Omental fat pad (tissue), 4 donors: ENCODE measurements around the gene KNDC1. TPM values are rescaled to one million over a fixed set of nuclear protein-coding genes. Genes with fewer than 3 reads are reported as not detected.

Source experiments
- ATAC-seq: fragments of 150-250 bp; one replicate; pipeline ENCODE4 v1.9.1; 2016; ENCODE audit warnings: mild to moderate bottlenecking, moderate library complexity; ENCODE audit not compliant: low FRiP score
- DNase-seq: peaks from one replicate; pipeline ENCODE4 v3.0.0-alpha.2; 2019; ENCODE audit warnings: low spot score
- total RNA-seq, 4 donors: library from RNA; depleted of rRNA; stranded (reverse); fragments of >200 nt; gene quantifications; one replicate each; pipeline ENCODE4 v1.1.0, GENCODE V29; 2016
- TF ChIP-seq, protein P1 (sequence below), 3 donors: fragments of 450-650 bp; IDR thresholded peaks; one replicate each; pipeline ENCODE4 v1.5.1; 2016 to 2017; ENCODE audit warnings: antibody characterized with exemption in 3 of 3, mild to moderate bottlenecking in 3 of 3, moderate library complexity in 2 of 3

Gene KNDC1
- total RNA-seq, 4 donors from 2014 or later: 0.16 to 7.7 (median 1.7) TPM

DNA sequence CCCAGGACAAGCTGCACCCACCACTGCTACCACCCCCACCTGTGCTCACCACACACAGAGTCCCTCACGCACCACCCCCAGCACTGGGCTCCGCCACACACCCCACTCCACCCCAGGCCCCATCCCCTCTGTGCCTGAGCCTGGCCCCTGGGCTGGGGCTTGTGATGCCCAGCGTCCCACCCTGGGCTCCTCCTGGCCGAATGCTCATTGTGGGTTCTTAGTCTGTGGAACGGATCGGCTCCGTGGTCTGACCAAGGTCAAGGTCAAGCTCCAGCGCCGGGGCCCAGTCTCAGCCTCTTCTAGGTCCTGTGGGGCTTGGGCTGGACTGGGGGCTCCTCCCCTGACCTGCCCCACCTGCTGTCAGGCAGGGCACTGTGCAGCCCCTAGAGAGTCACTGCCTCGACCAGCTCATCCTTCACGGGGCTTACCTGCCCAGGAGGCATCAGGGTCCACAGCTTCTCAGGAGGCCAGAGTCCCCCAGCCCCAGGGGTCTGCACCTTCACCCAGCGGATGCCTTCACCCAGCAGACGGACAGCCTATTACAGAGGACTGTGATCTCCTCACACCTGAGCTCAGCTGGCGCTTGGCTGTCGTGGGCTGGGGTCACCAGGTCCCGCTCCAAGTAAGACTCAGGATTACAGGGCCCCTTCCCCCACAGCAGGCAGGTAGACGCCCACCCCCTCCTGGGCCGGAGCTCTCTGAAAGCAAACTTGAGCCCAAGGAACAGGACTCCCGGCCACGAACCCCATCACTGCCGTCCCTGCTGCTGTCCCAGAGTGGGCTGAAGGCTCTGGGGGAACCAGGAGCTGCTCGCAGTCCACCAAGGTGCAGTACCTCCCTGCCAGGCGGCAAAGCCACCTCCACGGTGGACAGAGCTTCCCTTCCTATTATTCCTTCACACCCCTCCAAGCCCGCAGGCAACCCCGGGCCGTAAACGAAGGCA, 54.7 kb downstream of the KNDC1 start:
- DNase-seq: no peak
- TF ChIP-seq, protein P1, sequence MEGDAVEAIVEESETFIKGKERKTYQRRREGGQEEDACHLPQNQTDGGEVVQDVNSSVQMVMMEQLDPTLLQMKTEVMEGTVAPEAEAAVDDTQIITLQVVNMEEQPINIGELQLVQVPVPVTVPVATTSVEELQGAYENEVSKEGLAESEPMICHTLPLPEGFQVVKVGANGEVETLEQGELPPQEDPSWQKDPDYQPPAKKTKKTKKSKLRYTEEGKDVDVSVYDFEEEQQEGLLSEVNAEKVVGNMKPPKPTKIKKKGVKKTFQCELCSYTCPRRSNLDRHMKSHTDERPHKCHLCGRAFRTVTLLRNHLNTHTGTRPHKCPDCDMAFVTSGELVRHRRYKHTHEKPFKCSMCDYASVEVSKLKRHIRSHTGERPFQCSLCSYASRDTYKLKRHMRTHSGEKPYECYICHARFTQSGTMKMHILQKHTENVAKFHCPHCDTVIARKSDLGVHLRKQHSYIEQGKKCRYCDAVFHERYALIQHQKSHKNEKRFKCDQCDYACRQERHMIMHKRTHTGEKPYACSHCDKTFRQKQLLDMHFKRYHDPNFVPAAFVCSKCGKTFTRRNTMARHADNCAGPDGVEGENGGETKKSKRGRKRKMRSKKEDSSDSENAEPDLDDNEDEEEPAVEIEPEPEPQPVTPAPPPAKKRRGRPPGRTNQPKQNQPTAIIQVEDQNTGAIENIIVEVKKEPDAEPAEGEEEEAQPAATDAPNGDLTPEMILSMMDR (IDR thresholded peaks at IDR 0.05): no peak
- ATAC-seq: no peak

DNA sequence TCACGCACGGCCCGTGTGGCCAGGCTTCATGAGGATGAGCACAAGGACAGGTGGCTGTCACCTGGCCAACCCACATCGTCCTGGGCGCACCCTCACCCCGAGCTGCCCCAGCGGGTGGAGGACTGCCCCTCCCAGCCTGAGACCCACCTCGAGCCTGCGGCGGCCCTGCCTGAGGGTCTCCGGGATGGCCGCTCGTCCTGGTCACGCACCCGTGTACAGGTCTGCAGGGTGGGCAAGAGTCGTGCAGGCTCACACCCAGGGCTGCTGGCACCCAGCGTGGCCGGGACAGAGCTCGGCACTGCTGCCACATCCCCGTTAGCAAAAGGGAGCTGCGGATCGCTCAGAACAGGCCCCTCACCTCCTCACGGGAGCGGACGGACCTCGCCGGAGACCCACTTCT, 55.6 kb downstream of the KNDC1 start:
- TF ChIP-seq, protein P1 (IDR thresholded peaks at IDR 0.05): no peak
- ATAC-seq: no peak
- DNase-seq: no peak

DNA sequence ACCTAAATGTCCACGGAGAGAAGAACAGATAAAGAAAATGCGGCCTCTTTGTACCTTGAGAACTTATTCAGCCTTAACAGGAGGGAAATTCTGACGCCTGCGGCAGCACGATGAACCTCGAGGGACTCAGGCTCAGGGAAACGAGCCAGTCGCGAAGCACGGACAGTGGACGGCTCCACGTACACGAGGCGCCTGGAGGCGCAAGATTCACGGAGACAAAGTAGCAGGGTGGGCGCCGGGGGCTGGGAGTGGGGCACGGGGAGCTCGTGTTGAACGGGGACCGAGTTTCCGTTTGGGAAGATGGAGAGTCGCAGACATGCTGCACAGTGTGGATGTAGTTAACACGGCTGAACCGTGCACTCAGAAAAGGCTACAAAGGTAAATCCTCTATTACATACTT, 56.8 kb downstream of the KNDC1 start:
- TF ChIP-seq, protein P1 (IDR thresholded peaks at IDR 0.05): no peak
- no peak for DNase-seq
- ATAC-seq: no peak

DNA sequence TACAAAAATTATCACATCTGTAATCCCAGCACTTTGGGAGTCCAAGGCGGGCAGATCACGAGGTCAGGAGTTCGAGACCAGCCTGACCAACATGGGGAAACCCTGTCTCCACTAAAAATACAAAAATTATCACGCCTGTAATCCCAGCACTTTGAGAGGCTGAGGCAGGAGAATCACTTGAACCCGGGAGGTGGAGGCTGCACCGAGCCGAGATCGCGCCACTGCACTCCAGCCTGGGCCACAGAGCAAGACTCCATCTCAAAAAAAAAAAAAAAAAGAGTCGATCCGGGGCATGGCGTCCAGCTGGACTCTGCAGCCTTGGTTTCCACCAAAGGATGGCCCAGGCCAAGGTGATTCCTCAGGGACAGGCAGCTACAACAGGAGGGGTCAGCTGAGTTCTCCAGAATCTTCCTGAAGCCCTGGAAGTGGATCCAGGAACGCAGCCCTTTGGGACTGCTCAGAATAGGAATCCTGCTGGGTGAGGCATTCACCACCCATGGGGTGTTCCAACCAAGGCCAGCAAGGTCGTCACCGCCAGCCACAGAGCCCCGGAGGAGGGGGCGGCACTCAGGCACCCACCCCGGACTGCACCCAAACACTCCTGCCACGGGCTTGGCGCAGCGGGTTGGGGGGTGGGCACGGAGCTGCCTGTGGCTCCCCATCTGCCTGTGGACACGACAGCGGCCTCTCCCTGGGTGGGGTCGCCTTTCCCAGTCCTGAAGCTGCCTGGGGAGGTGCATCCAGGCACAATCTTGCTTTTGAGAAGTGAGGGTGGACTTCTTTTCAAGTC, 58.0 kb downstream of the KNDC1 start:
- TF ChIP-seq, protein P1 (IDR thresholded peaks at IDR 0.05): no peak
- no peak for ATAC-seq

DNA sequence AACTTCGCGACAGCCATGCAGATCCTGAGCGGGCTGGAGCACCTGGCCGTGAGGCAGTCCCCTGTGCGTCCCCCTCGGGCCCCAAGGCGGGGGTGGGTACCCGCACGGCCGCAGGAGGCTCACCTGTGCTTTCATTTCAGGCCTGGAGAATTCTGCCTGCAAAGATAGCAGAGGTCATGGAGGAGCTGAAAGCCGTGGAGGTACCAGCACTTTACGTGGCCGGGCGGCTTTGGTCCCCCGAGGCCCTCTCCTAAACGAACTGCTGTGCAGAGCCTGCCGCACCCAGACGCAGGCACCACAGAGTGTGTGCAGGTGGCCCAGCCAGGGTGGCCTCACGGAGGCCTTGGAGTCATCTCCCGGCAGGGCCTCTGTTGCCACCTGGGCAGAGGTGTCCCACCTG, 58.9 kb downstream of the KNDC1 start:
- no peak for DNase-seq
- TF ChIP-seq, protein P1 (IDR thresholded peaks at IDR 0.05): no peak
- ATAC-seq: no peak

More for the DNA sequence above, 58.0 kb downstream of the KNDC1 start:
- no peak for DNase-seq

DNA sequence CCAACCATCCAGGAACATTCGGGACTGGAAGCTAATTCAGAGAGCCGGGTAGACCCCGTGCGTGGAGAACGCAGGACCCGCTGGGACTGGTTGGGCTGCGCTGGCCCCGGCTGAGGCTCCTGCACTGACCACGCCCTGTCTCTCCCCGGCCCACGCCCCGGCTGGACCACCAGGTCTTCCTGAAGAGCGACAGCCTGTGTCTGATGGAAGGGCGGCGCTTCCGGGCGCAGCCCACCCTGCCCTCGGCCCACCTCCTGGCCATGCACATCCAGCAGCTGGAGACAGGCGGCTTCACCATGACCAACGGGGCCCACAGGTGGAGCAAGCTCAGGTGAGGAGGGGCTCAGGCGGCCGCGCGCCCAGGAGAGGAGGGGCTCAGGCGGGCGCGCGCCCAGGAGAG, 59.8 kb downstream of the KNDC1 start:
- TF ChIP-seq, protein P1 (IDR thresholded peaks at IDR 0.05): no peak
- DNase-seq: no peak
- no peak for ATAC-seq
